Activated T-cell treated with anti-CD3 and anti-CD28 coated beads for 24 hours (primary cell): ENCODE results near the gene SH3D21.

Experiments
- DNase-seq: peaks from one replicate; pipeline ENCODE4 v3.0.0-alpha.2; 2020; ENCODE audit warnings: low read depth

Gene SH3D21

GRCh38 chr1:36306210-36306901 lies at the start of gene SH3D21:
Gene SH3D21, plus strand, starts transcription at chr1:36306368. Its CDS starts 53 bp downstream, at chr1:36306421.
- DNase-seq = no peak

DNA sequence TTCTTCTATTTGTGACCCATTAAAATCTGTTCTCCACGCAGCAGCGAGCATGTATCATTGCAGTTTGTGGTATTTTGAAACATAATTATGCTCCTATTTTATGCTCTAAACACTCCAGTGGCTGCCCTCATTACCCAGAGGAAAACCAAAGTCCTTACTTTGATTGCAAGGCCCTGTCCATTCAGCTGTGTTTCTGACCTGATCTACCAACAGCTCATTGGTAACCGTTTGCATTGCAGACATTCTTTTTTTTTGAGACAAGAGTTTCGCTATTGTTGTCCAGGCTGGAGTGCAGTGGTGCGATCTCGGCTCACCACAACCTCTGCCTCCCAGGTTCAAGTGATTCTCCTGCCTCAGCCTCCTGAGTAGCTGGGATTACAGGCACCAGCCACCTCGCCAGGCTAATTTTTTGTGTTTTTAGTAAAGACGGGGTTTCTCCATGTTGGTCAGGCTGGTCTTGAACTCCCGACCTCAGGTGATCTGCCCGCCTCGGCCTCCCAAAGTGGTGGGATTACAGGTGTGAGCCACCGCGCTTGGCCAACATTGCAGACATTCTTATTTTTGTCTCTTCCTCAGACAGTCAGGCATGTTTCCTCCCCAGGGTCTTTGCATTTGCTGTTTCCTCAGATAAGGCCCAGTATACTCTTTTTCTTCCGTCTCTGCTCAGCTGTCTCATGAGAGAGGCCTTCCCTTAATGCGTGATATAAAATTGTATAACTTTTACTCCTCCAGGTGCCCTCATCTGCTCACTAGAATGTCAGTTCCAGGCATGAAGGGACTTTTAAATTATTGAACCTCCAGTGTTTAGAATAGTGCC lies 49.4 kb upstream of the SH3D21 start:
- DNase-seq = no peak

- DNase-seq = no peak
These were observed 48.8 kb upstream of the SH3D21 start for GRCh38 chr1:36257375-36257767.

GRCh38 chr1:36258960-36259344 lies 47.2 kb upstream of the SH3D21 start:
- DNase-seq = no peak

GRCh38 chr1:36268981-36269380 lies 37.2 kb upstream of the SH3D21 start:
- no peak for DNase-seq

- DNase-seq = no peak
These were observed 36.7 kb upstream of the SH3D21 start for GRCh38 chr1:36269408-36269838.

DNA sequence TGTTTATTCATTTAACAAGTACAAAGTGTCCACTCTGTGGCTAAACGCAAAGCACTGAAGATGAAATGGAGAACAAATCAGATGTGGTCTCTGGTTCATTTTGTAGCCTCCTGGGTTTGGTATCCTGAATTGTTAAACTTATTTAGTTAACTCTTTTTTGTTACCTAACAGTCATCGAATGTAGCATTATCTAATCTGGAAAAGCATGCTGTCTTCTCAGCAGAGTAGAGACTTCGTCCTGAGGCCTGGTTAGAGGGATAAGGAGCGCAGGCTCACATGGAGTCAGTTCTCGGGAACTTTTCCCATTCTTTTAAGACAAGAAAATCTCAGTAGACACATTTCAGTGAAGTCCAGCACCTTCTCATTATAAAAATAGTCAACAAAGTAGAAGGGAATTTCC lies 33.1 kb upstream of the SH3D21 start:
- DNase-seq = no peak

GRCh38 chr1:36274201-36274600 lies 32.0 kb upstream of the SH3D21 start:
- no peak for DNase-seq

GRCh38 chr1:36276688-36277087 lies 29.5 kb upstream of the SH3D21 start:
- no peak for DNase-seq

- DNase-seq = no peak
These were observed 26.9 kb upstream of the SH3D21 start for GRCh38 chr1:36279110-36279788.

DNA sequence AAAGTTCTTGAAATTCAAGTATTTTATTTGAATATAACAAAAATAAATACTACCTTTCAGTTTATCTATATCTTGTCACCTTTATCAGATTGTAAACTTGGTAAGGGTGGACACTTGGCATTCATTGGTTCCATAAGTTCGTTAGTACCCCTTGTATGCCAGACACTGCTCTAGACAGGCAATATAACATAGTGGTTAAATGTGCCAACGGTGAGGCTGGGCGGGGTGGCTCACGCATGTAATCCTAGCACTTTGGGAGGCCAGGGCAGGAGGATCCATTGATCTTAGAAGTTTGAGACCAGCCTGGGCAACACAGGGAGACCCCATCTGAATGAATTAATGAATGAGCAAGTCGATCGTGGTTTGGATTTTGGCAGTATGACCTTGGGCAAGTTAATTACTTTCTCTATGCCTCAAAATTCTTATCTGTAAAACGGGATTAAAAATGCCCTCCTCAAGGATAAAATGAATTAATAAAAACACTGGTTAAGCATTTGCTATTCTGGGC lies 26.3 kb upstream of the SH3D21 start:
- no peak for DNase-seq

DNA sequence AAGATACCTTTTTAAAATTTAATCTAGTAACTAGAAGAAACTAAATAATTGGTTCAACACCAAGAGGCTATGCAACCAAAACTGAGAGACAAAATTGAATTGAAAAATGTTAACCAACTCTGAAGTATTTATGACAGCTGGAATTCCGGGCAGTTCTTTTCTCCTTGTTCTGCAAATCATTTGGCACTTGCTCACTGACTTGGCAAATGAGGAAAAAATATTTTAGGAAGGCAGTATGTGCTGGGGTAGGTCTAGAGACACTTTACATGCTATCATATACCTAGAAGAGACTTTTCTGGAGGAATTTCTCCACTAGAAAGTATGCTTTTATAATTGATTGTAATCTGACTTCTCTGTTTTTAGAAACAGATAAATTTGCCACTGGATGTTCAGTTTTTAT lies 22.1 kb upstream of the SH3D21 start:
- no peak for DNase-seq

- DNase-seq = no peak
These were observed 21.7 kb upstream of the SH3D21 start for GRCh38 chr1:36284517-36284916.

- DNase-seq = peak; percentile 43
These were observed 20.6 kb upstream of the SH3D21 start for GRCh38 chr1:36285443-36286101.

- no peak for DNase-seq
These were observed 19.4 kb upstream of the SH3D21 start for GRCh38 chr1:36286802-36287201.

DNA sequence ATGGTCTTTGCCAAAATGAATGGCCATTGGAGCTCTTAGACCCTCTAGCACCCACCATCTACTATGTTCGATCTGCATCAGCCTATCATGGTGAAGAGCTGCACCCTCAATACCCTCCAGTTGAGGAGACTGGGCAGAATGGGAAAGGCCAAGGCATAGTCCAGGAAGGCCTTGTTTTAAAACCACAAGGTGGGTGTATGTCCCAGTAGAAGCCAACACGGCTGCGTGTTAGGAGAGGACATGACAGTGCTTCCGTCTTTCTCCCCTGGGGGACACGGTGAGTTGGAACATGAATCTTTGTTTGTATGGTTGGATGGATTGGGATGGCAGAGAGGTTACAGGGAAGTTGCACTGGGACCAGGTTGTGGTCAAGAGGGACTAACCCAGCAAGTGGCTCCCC lies 18.6 kb upstream of the SH3D21 start:
- no peak for DNase-seq

GRCh38 chr1:36295390-36295789 lies 10.8 kb upstream of the SH3D21 start:
- DNase-seq = no peak

DNA sequence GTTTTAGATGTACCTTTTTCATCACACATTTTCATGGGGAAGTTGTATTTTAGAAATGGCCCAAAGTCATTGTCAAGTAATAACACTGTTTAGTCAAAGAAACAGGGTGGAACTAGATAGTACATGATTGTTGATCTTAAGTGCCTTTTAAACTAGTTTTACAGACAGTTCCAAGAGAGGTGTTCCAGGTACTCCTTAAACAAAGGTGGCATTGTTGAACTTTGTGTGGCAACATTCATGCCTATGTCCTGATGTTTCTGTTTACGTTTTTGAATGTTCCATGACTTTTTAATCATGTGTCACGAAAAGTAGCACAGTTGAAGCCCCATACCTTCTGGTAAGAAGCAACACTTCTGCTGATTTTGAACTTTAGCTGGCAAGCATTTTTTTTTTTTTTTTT lies 9.1 kb upstream of the SH3D21 start:
- DNase-seq = no peak

DNA sequence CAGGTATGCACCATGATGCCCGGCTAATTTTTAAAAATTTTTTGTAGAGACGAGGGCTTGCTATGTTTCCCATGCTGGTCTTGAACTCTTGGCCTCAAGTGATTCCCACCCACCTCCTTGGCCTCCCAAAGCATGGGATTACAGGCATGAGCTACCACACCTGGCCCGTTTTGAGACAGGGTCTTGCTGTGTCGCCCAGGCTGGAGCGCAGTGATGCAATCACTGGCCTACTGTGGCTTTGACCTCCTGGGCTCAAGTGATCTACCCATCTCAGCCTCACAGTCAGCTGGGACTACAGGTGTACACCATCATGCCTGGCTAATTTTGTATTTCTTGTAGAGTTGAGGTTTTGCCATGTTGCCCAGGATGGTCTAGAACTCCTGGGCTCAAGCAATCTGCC lies 7.5 kb upstream of the SH3D21 start:
- no peak for DNase-seq

DNA sequence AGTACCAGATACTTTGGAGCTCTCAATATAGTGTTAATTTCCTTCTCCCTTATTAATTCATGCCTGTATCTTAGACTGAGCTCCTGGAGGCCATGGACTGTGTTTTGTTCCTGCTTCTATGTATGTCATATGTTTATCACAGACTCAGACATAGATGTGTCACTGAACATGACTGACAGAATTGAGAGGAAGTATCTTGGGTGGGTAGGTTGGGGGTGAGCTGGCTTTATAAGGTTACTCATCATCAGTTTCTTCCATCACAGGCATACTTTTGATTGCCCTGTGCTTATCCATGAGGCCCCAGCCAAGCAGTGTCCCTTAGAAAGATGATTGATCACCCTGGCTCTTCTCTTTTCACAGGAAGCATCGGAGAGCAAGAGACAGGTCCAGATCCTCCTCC lies 5.6 kb upstream of the SH3D21 start:
- no peak for DNase-seq

DNA sequence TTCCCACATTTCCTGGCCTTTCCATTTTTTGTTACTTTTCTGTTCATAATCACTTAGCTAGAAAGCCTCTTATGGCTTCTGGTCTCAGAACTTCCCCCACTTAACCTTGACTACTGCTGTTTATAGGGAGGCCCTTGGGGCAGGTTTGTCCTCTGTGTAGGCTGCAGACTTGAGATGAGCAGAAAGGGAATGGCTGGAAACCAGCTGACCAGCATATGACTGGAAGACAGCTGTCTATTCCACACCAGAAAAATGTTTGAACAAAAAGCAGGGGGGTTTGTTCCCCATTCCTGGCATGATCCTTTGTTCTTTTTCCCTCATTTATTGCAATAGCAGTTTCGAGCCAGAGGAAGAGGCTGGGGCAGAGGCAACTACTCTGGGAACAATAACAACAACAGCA lies 4.9 kb upstream of the SH3D21 start:
- no peak for DNase-seq

DNA sequence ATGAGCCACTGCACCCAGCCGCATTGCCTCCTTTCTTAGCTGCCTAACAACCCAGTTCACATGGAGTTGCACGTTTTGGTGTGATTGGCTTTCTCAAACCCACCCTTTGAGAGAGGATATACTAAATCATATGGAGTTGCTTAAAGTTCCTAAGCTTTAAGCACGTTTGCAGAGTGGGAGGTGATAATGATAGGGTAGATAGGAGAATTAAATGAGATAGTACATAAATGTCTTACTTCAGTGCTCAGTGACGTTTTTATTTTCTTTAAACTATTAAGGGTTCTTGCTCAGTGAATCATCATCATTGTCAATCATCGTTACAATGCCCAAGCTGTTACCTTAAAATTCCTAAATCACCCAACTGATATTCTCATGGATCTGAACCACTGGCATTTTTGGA lies 2.9 kb upstream of the SH3D21 start:
- DNase-seq = no peak
